Left ventricle myocardium inferior (tissue), 1 donor: Measurements from ENCODE around the gene AFDN. TPM values are rescaled to one million over a fixed set of nuclear protein-coding genes. Genes with fewer than 3 reads are reported as not detected.

Source experiments
- DNase-seq: peaks from one replicate; pipeline ENCODE4 v3.0.0-alpha.2; 2020
- H3K27ac ChIP-seq: fragments of 200-600 bp; replicated peaks from 2 replicates; pipeline ENCODE4 v1.8.0; 2021
- H3K27me3 ChIP-seq: fragments of 200-600 bp; 2 replicates; pipeline ENCODE4 v1.8.0; 2021; ENCODE audit warnings: low read depth
- H3K36me3 ChIP-seq: fragments of 200-600 bp; 2 replicates; pipeline ENCODE4 v1.8.0; 2021
- H3K4me1 ChIP-seq: fragments of 200-600 bp; 2 replicates; pipeline ENCODE4 v1.8.0; 2021
- H3K4me3 ChIP-seq: fragments of 200-600 bp; 2 replicates; pipeline ENCODE4 v1.8.0; 2021; ENCODE audit warnings: mild to moderate bottlenecking, moderate library complexity
- H3K9me3 ChIP-seq: fragments of 200-600 bp; replicated peaks from 2 replicates; pipeline ENCODE4 v1.8.0; 2021
- intact Hi-C: fragments of 100-400 bp; cut with micrococcal nuclease; formaldehyde crosslinking; loops from one replicate; pipeline ENCODE4 v1.11.0; 2022
- total RNA-seq: library from RNA; stranded (reverse); fragmentation: NEBNext Ultra II Directional; extraction: Animal tissue kit (Norgen Biotek cat#: 25700); gene quantifications from one replicate; pipeline ENCODE4 v1.2.1, GENCODE V29; 2021
- TF ChIP-seq, protein P1 (sequence below): fragments of 200-600 bp; IDR thresholded peaks from 2 replicates; pipeline ENCODE4 v1.8.0; 2021; ENCODE audit warnings: antibody characterized with exemption, mild to moderate bottlenecking, borderline replicate concordance
- donor health status: DM: no; HTN: yes; CAD: no; lungs with severe emphysema.

The AFDN gene
- total RNA-seq, 1 donor from 2014 or later, result 54.9 TPM

DNA sequence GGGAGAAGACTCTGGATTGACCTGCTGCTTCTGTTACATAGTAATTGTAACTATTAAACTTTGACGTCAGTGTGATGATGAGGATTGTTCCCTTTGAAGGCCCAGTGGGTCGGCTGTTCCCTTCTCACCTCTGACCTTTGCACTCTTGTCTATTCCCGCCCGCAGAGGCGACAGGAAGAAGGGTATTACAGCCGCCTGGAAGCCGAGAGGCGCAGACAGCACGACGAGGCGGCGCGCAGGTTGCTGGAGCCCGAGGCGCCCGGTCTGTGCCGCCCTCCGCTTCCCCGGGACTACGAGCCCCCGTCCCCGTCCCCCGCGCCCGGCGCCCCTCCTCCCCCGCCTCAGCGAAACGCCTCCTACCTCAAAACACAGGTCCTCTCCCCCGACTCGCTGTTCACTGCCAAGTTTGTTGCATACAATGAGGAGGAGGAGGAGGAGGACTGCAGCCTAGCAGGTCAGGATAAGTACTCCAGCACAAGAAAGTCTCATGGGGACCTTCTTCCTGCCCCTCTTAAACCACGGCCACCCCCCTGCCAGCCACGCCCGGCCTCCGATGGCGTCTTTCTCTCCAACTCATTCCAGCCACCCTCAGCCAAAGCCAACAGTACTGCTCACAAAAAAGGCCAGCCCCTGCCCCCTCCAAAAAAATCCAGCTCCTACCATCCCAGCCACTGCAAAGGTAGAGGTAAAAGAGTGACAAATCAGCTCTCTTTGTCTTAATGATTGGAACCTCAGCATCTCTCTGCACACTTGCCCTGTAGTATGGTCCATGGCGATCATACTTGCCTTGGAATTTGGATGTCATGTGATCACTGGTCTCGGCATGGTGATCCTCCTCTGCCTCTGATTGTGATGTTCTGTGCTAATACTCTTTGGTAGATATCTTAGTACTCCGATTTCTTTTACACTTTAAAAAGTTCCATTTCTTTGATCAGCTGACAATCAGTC, 139.2 kb downstream of the AFDN start:
- TF ChIP-seq, protein P1, sequence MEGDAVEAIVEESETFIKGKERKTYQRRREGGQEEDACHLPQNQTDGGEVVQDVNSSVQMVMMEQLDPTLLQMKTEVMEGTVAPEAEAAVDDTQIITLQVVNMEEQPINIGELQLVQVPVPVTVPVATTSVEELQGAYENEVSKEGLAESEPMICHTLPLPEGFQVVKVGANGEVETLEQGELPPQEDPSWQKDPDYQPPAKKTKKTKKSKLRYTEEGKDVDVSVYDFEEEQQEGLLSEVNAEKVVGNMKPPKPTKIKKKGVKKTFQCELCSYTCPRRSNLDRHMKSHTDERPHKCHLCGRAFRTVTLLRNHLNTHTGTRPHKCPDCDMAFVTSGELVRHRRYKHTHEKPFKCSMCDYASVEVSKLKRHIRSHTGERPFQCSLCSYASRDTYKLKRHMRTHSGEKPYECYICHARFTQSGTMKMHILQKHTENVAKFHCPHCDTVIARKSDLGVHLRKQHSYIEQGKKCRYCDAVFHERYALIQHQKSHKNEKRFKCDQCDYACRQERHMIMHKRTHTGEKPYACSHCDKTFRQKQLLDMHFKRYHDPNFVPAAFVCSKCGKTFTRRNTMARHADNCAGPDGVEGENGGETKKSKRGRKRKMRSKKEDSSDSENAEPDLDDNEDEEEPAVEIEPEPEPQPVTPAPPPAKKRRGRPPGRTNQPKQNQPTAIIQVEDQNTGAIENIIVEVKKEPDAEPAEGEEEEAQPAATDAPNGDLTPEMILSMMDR, result no peak
- Histone ChIP-seq H3K4me1 (peaks cover 63% of the 10 kb centered on the region), H3K36me3 (peaks cover 74% of the 10 kb centered on the region), H3K4me3 (peak overlapping the region; percentile 40), H3K27ac (peak overlapping the region; percentile 83), H3K9me3 (no peaks in the 10 kb centered on the region), H3K27me3 (no peaks in the 10 kb centered on the region)
- intact Hi-C loops, result no loop called here
- no peak for DNase-seq

DNA sequence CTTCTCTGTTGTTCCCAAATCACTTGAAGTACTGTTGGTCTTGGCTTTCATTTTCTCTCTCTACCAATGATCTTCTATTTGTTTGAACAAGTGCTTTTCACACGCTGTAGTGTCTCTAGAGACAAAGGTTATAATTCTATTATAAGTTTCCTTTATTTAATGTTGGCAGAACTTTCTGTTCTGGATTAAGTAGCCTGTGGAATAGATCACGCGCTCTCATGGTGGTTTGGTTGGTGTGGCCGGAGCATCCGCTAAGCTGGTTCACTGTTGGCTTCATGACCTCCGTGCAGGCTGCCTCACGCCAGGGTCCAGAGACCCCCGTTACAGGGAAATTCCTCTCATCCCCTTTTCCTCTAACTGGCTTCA, 139.8 kb downstream of the AFDN start:
- H3K27ac ChIP-seq, result peak overlapping the region; percentile 83
- DNase-seq, result no peak
- H3K4me3 ChIP-seq, result peak overlapping the region; percentile 40
- intact Hi-C loops, result no loop called here
- H3K9me3 ChIP-seq, result no peaks in the 10 kb centered on the region
- H3K36me3 ChIP-seq, result peaks cover 80% of the 10 kb centered on the region
- no peaks in the 10 kb centered on the region for H3K27me3 ChIP-seq
- TF ChIP-seq, protein P1, result no peak
- peaks cover 63% of the 10 kb centered on the region for H3K4me1 ChIP-seq

DNA sequence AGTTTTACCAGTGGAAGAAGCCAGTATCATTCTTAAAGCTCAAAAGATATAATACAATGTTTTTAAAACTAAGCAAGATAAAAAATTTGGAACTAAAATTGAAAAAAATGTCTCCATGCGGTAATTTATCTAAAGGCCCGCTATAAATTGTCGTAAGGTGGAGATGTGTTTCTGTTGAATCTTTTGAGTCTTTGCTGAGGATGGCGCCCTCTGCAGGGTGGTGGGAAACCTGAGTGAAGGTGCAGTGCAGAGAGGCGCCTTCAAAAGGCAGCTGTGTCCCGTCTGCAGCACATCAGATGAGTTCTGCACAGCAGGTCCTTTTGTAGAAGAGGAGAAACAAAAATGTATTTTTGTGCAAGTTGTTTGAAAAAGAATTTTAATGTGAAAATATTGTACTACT, 141.4 kb downstream of the AFDN start:
- intact Hi-C loops, result no loop called here
- DNase-seq, result no peak

DNA sequence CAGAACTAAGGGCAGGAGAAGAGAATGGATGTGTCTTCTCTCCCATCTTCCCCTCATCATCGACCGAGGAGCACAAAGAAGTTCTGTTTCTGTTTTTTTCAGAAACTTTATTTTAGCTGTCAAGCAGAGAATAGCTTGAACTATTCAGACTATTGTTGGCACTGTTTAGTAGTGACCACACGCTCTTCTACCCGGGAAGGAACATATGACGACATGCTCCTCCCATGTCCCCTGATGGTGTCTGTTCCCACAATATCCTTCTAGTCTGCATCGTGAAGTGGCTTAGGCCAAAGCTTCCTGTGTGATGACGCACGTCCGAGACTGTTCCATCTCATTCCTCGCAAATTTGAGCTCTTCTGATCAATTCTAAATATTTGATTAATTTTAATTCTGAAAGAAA, 143.5 kb downstream of the AFDN start:
- peaks cover 63% of the 10 kb centered on the region for H3K36me3 ChIP-seq
- H3K27ac ChIP-seq, result peak overlapping the region; percentile 63
- peaks cover 49% of the 10 kb centered on the region for H3K4me1 ChIP-seq
- H3K4me3 ChIP-seq, result no peak overlapping the region
- no peaks in the 10 kb centered on the region for H3K9me3 ChIP-seq
- no peaks in the 10 kb centered on the region for H3K27me3 ChIP-seq
- TF ChIP-seq, protein P1, result no peak
- no peak for DNase-seq
- intact Hi-C loops, result no loop called here

More for the DNA sequence above, 141.4 kb downstream of the AFDN start:
- peaks cover 75% of the 10 kb centered on the region for H3K36me3 ChIP-seq
- no peaks in the 10 kb centered on the region for H3K9me3 ChIP-seq
- peak overlapping the region; percentile 83 for H3K27ac ChIP-seq
- H3K27me3 ChIP-seq, result no peaks in the 10 kb centered on the region
- H3K4me3 ChIP-seq, result no peak overlapping the region
- peaks cover 50% of the 10 kb centered on the region for H3K4me1 ChIP-seq
- TF ChIP-seq, protein P1, result peak; percentile 48

DNA sequence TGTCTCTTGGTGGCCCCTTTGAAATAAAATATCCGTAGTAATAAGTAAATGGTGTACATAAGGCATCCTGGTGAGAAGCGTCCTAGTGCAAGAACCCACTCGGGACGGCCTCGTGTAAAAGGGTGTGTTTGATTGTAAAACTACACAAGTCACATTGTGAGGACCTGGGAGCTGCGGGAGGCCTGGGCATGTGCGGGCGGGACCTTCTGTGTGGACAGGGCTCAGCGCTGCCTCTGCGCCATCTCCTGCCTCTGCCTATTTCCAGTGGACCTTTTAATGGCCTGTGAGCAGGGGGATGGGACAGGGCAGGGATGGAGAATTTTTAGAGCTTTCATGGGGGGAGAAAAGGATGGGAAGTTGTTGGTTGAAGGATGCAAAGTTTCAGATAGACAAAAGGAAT, 145.5 kb downstream of the AFDN start:
- intact Hi-C loops, result no loop called here
- Histone ChIP-seq H3K9me3 (no peaks in the 10 kb centered on the region), H3K36me3 (peaks cover 46% of the 10 kb centered on the region), H3K4me3 (no peak overlapping the region), H3K4me1 (peaks cover 35% of the 10 kb centered on the region), H3K27ac (no peak overlapping the region), H3K27me3 (no peaks in the 10 kb centered on the region)
- no peak for DNase-seq
- TF ChIP-seq, protein P1, result no peak
